ENCODE data around the gene SYNGR4. TPM values are rescaled to one million over a fixed set of nuclear protein-coding genes. Genes with fewer than 3 reads are reported as not detected.
A peak's percentile ranks its signal among the peaks of the same experiment; 100 is the strongest.

SYNGR4 gene
- total and polyA plus RNA-seq, 2 experiments from 2014 or later: 0.57 TPM; not detected in 1

DNA sequence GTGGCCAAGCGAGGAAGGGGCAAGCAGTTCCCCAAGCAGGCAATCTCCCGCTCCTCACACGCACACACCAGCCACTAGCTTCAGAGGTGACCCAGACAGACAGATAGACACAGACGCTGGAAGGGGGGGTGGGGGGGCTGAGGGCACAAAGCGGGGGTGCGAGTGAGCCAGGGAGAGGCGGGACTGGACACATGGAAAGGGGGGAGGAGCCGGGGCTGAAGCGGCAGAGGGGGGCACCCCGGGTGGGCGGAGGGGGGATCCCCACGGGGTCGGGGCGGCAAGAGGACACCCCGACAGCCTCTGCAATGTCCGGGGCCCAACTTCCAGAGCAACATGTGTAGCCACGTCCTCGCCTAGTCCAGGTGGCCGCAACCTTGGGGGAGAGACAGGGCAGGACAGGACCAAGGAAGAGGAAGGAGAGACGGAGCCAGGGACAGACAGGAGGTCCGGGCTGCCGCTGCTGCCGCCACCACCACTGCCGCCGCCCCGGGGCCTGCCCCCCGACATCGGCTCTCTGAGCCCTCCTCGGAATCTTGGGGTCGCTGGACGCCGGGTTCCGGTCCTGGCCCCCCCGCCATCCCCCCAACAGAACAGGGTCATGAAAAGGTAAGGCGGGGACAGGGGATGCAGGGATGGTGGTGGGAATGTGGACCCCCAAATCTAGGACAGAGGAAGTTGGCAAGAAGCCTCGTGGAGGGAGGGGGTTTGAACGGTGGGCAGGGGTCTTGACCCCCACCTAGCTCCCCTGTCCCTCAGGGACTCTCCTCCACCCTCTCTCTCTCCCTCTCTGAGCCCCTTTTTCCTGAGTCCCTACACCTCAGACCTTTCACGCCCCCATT lies 30.4 kb downstream of the SYNGR4 start:
- Histone ChIP-seq H3K9me3 (ENCODE audit: low read depth) (no peaks in the 10 kb centered on the region), H3K27me3 (peaks cover 19% of the 10 kb centered on the region), H3K36me3 (no peaks in the 10 kb centered on the region), H3K4me1 (ENCODE audit: low read depth) (peaks cover 17% of the 10 kb centered on the region), H3K27ac (no peak overlapping the region), H3K4me3 (peak overlapping the region; percentile 37)
- no peak for DNase-seq (ENCODE audit: low read depth in 1 of 2, low spot score in 1 of 2)
- TF ChIP-seq, protein P1, sequence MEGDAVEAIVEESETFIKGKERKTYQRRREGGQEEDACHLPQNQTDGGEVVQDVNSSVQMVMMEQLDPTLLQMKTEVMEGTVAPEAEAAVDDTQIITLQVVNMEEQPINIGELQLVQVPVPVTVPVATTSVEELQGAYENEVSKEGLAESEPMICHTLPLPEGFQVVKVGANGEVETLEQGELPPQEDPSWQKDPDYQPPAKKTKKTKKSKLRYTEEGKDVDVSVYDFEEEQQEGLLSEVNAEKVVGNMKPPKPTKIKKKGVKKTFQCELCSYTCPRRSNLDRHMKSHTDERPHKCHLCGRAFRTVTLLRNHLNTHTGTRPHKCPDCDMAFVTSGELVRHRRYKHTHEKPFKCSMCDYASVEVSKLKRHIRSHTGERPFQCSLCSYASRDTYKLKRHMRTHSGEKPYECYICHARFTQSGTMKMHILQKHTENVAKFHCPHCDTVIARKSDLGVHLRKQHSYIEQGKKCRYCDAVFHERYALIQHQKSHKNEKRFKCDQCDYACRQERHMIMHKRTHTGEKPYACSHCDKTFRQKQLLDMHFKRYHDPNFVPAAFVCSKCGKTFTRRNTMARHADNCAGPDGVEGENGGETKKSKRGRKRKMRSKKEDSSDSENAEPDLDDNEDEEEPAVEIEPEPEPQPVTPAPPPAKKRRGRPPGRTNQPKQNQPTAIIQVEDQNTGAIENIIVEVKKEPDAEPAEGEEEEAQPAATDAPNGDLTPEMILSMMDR (IDR thresholded peaks at IDR 0.05; ENCODE audit: low read depth, low read length): no peak

- TF ChIP-seq, protein P1 (IDR thresholded peaks at IDR 0.05; ENCODE audit: low read depth, low read length): no peak
Measured at GRCh38 chr19:48395170-48395455, 30.9 kb downstream of the SYNGR4 start.

GRCh38 chr19:48395499-48395898 lies 31.3 kb downstream of the SYNGR4 start:
- no peaks in the 10 kb centered on the region for H3K9me3 ChIP-seq (ENCODE audit: low read depth)
- no peak overlapping the region for H3K4me3 ChIP-seq
- no peak overlapping the region for H3K27ac ChIP-seq
- TF ChIP-seq, protein P1 (IDR thresholded peaks at IDR 0.05; ENCODE audit: low read depth, low read length): no peak
- no peaks in the 10 kb centered on the region for H3K36me3 ChIP-seq
- no peak for DNase-seq (ENCODE audit: low read depth in 1 of 2, low spot score in 1 of 2)
- H3K4me1 ChIP-seq (ENCODE audit: low read depth): peaks cover 14% of the 10 kb centered on the region
- peaks cover 19% of the 10 kb centered on the region for H3K27me3 ChIP-seq

More at GRCh38 chr19:48395170-48395455, 30.9 kb downstream of the SYNGR4 start:
- H3K27me3 ChIP-seq: peaks cover 19% of the 10 kb centered on the region
- H3K36me3 ChIP-seq: no peaks in the 10 kb centered on the region
- no peaks in the 10 kb centered on the region for H3K9me3 ChIP-seq (ENCODE audit: low read depth)
- H3K4me3 ChIP-seq: no peak overlapping the region
- no peak overlapping the region for H3K27ac ChIP-seq
- H3K4me1 ChIP-seq (ENCODE audit: low read depth): peaks cover 16% of the 10 kb centered on the region
- DNase-seq (ENCODE audit: low read depth in 1 of 2, low spot score in 1 of 2): no peak

- H3K4me1 ChIP-seq (ENCODE audit: low read depth): peaks cover 14% of the 10 kb centered on the region
- TF ChIP-seq, protein P1 (IDR thresholded peaks at IDR 0.05; ENCODE audit: low read depth, low read length): no peak
- no peaks in the 10 kb centered on the region for H3K36me3 ChIP-seq
- no peak overlapping the region for H3K27ac ChIP-seq
- H3K4me3 ChIP-seq: no peak overlapping the region
- H3K9me3 ChIP-seq (ENCODE audit: low read depth): no peaks in the 10 kb centered on the region
- H3K27me3 ChIP-seq: peaks cover 19% of the 10 kb centered on the region
- no peak for DNase-seq (ENCODE audit: low read depth in 1 of 2, low spot score in 1 of 2)
Measured at GRCh38 chr19:48396016-48396823, 32.1 kb downstream of the SYNGR4 start.

- Histone ChIP-seq H3K4me1 (ENCODE audit: low read depth) (peaks cover 14% of the 10 kb centered on the region), H3K36me3 (no peaks in the 10 kb centered on the region), H3K27ac (no peak overlapping the region), H3K9me3 (ENCODE audit: low read depth) (no peaks in the 10 kb centered on the region), H3K4me3 (no peak overlapping the region), H3K27me3 (peaks cover 19% of the 10 kb centered on the region)
- DNase-seq (ENCODE audit: low read depth in 1 of 2, low spot score in 1 of 2): no peak
- TF ChIP-seq, protein P1 (IDR thresholded peaks at IDR 0.05; ENCODE audit: low read depth, low read length): no peak
Measured at GRCh38 chr19:48396824-48397176, 32.6 kb downstream of the SYNGR4 start.
